PFSK-1 (cell line): ENCODE results near the gene NLRP8.

ENCODE experiments used
- FOXP2 ChIP-seq: optimal IDR thresholded peaks from 2 replicates; pipeline ENCODE3; 2011; ENCODE audit warnings: borderline replicate concordance, control low read depth, inconsistent platforms; ENCODE audit not compliant: insufficient read depth; ENCODE audit errors: extremely low read length, extremely low read depth
- POLR2AphosphoS5 ChIP-seq: IDR thresholded peaks from 2 replicates; pipeline ENCODE4 v1.6.1; 2012; ENCODE audit warnings: low read depth, mild to moderate bottlenecking, control low read depth, low read length, moderate library complexity
- SIN3A ChIP-seq: IDR thresholded peaks from 2 replicates; pipeline ENCODE4 v1.6.1; 2012; ENCODE audit warnings: mild to moderate bottlenecking, low read length, moderate library complexity, borderline replicate concordance; ENCODE audit not compliant: insufficient read depth
- TAF1 ChIP-seq: IDR thresholded peaks from 2 replicates; pipeline ENCODE4 v1.6.1; 2012; ENCODE audit warnings: low read length, control low read depth, borderline replicate concordance; ENCODE audit not compliant: insufficient read depth
- TF ChIP-seq, protein P1 (sequence below), 2 experiments: IDR thresholded peaks; 2 replicates each; pipeline versions ENCODE4 v1.6.1 to v1.8.0; 2011 to 2012; ENCODE audit warnings: low read depth in 2 of 2, low read length in 2 of 2, control low read depth in 1 of 2, inconsistent platforms in 1 of 2, mild to moderate bottlenecking in 1 of 2, moderate library complexity in 1 of 2; ENCODE audit not compliant: insufficient read depth in 1 of 2

The NLRP8 gene

GRCh38 chr19:55930996-55931515 is 16.6 kb upstream of the NLRP8 start:
- TF ChIP-seq, protein P1, sequence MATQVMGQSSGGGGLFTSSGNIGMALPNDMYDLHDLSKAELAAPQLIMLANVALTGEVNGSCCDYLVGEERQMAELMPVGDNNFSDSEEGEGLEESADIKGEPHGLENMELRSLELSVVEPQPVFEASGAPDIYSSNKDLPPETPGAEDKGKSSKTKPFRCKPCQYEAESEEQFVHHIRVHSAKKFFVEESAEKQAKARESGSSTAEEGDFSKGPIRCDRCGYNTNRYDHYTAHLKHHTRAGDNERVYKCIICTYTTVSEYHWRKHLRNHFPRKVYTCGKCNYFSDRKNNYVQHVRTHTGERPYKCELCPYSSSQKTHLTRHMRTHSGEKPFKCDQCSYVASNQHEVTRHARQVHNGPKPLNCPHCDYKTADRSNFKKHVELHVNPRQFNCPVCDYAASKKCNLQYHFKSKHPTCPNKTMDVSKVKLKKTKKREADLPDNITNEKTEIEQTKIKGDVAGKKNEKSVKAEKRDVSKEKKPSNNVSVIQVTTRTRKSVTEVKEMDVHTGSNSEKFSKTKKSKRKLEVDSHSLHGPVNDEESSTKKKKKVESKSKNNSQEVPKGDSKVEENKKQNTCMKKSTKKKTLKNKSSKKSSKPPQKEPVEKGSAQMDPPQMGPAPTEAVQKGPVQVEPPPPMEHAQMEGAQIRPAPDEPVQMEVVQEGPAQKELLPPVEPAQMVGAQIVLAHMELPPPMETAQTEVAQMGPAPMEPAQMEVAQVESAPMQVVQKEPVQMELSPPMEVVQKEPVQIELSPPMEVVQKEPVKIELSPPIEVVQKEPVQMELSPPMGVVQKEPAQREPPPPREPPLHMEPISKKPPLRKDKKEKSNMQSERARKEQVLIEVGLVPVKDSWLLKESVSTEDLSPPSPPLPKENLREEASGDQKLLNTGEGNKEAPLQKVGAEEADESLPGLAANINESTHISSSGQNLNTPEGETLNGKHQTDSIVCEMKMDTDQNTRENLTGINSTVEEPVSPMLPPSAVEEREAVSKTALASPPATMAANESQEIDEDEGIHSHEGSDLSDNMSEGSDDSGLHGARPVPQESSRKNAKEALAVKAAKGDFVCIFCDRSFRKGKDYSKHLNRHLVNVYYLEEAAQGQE (IDR thresholded peaks at IDR 0.05; ENCODE audit: insufficient read depth in 1 of 2, low read depth in 2 of 2, low read length in 2 of 2): no peak
- TF ChIP-seq TAF1: no peak
- no peak for TF ChIP-seq SIN3A
- no peak for TF ChIP-seq POLR2AphosphoS5
- no peak for TF ChIP-seq FOXP2

DNA sequence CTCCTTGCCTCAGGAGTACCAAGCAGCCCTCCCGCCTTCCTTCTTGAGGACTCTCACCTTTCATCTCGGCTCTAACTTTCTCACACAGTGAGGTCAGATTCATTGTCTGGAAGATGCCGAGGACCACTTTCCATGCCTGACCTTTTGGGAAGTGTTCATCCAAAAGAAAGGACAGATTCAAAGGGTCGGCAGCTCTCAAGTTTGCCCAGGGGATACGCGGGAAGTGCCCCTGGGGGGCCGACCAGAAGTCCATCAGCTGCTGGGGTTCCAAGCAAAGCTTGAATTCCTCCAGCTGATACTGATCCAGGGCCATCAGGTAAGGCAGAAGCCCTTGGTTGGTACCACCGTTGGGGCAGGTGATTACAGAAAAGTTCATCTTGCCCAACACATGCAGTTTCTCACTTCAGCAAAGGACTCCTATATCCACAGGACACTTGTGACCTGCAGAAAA is 15.7 kb upstream of the NLRP8 start, which contains the start of gene NLRP13:
NLRP13 (minus strand) TSS at position 401 of the 451 bp plus-strand sequence; CDS start at position 376, 25 bp downstream.
- TF ChIP-seq SIN3A: no peak
- TF ChIP-seq, protein P1 (IDR thresholded peaks at IDR 0.05; ENCODE audit: insufficient read depth in 1 of 2, low read depth in 2 of 2, low read length in 2 of 2): no peak
- no peak for TF ChIP-seq TAF1
- TF ChIP-seq POLR2AphosphoS5: no peak
- TF ChIP-seq FOXP2: no peak

GRCh38 chr19:55935206-55935605 is 12.4 kb upstream of the NLRP8 start:
- TF ChIP-seq SIN3A (no peak), POLR2AphosphoS5 (no peak), FOXP2 (no peak), TAF1 (no peak)
- TF ChIP-seq, protein P1 (IDR thresholded peaks at IDR 0.05; ENCODE audit: insufficient read depth in 1 of 2, low read depth in 2 of 2, low read length in 2 of 2): no peak

DNA sequence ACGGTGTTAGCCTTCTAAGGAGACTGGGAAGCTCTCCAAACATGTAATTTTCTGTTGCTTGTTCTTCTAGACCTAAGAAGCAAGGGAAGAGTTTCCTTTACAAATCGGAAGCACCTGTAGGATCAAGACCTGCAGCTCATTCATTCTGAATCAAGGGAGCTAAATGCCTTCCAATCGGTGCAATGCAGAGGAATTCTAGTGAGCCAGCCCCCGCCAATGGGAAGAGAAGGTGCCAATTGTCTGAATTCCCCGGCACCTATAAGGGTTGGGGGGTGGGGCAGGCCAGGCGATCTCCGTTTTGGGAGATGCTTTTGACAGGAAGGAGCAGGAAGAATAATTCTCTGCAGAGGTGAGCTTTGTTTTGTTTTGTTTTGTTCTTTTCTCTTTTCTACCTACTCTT is 8.4 kb upstream of the NLRP8 start:
- TF ChIP-seq SIN3A: no peak

GRCh38 chr19:55940306-55940705 is 7.3 kb upstream of the NLRP8 start:
- no peak for TF ChIP-seq TAF1
- no peak for TF ChIP-seq POLR2AphosphoS5
- TF ChIP-seq, protein P1 (IDR thresholded peaks at IDR 0.05; ENCODE audit: insufficient read depth in 1 of 2, low read depth in 2 of 2, low read length in 2 of 2): no peak
- TF ChIP-seq SIN3A: no peak
- TF ChIP-seq FOXP2: no peak
